Stomach (tissue), 4 donors: ENCODE data around the gene NELL1.

Experiments
- CTCF ChIP-seq, 7 experiments: fragments of 450-650 bp in 4 of 7; fragments of 200-600 bp in 3 of 7; sonication (generic) in 3 of 7; IDR thresholded peaks; one replicate each; pipeline ENCODE4 v1.5.1; 2016 to 2019; ENCODE audit warnings: antibody characterized with exemption in 7 of 7, control low read depth in 2 of 7, mild to moderate bottlenecking in 1 of 7
- EP300 ChIP-seq: sonication (generic); formaldehyde crosslinking; IDR thresholded peaks from one replicate; pipeline ENCODE4 v1.6.1; 2017; ENCODE audit warnings: antibody characterized with exemption
- POLR2A ChIP-seq, 4 donors: fragments of 450-650 bp; IDR thresholded peaks; one replicate each; pipeline ENCODE4 v1.6.1; 2016; ENCODE audit warnings: antibody characterized with exemption in 4 of 4, control low read depth in 2 of 4, mild to moderate bottlenecking in 1 of 4, moderate library complexity in 1 of 4

GRCh38 chr11:21059879-21060278, 390.5 kb downstream of the NELL1 start:
- TF ChIP-seq POLR2A (IDR thresholded peaks at IDR 0.05) (no peak), CTCF (IDR thresholded peaks at IDR 0.05) (no peak), EP300 (no peak)
